Glutamatergic neuron (in vitro differentiated cells): ENCODE data around the gene HAT1. TPM values are rescaled to one million over a fixed set of nuclear protein-coding genes. Genes with fewer than 3 reads are reported as not detected.
A peak's percentile ranks its signal among the peaks of the same experiment; 100 is the strongest.

Experiments
- DNase-seq: peaks from one replicate; pipeline ENCODE4 v3.0.0; 2022
- H3K27ac Mint-ChIP-seq: one replicate; pipeline ENCODE4 v1.8.0; 2020; ENCODE audit warnings: mild to moderate bottlenecking, mixed read lengths, inconsistent platforms; ENCODE audit not compliant: unreplicated experiment
- H3K27me3 Mint-ChIP-seq: one replicate; pipeline ENCODE4 v1.8.0; 2020; ENCODE audit warnings: mild to moderate bottlenecking, moderate library complexity, mixed read lengths, inconsistent platforms; ENCODE audit not compliant: unreplicated experiment
- H3K36me3 Mint-ChIP-seq: one replicate; pipeline ENCODE4 v1.8.0; 2020; ENCODE audit warnings: mild to moderate bottlenecking, mixed read lengths, inconsistent platforms; ENCODE audit not compliant: unreplicated experiment
- H3K4me1 Mint-ChIP-seq: one replicate; pipeline ENCODE4 v1.8.0; 2020; ENCODE audit warnings: mild to moderate bottlenecking, low read depth, mixed read lengths, inconsistent platforms; ENCODE audit not compliant: unreplicated experiment
- H3K4me3 Mint-ChIP-seq: one replicate; pipeline ENCODE4 v1.8.0; 2020; ENCODE audit warnings: mild to moderate bottlenecking, mixed read lengths, inconsistent platforms; ENCODE audit not compliant: unreplicated experiment
- H3K9me3 Mint-ChIP-seq: one replicate; pipeline ENCODE4 v1.8.0; 2020; ENCODE audit warnings: mild to moderate bottlenecking, moderate library complexity, mixed read lengths, inconsistent platforms; ENCODE audit not compliant: unreplicated experiment
- total RNA-seq: library from RNA; stranded (reverse); fragmentation: NEBNext Ultra II Directional; extraction: Animal tissue kit (Norgen Biotek cat#: 25700); gene quantifications from one replicate; pipeline ENCODE4 v1.2.1, GENCODE V29; 2021; ENCODE audit not compliant: unreplicated experiment
- TF ChIP-seq, protein P1 (sequence below): fragments of 200-600 bp; sonication (generic); IDR thresholded peaks from one replicate; pipeline ENCODE4 v1.5.0; 2021; ENCODE audit not compliant: partially characterized antibody, unreplicated experiment

Gene HAT1
- total RNA-seq, 1 donor from 2014 or later: 19.9 TPM

DNA sequence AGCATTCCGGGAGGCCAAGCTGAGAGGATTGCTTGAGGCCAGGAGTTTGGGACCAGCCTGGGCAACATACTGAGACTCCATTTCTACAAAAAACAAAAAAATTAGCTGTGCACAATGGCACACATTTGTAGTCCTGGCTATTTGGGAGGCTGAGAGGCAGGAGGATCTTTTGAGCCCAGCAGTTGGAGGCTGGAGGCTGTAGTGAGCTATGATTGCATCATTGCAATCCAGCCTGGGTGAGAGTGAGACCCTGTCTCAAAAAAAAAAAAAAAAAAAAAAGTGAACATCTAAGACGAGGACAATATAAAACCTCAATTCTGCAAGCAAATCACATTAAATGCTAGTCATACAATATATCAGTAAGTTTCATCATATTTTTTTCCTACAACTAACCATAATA, 2.8 kb upstream of the HAT1 start:
- TF ChIP-seq, protein P1, sequence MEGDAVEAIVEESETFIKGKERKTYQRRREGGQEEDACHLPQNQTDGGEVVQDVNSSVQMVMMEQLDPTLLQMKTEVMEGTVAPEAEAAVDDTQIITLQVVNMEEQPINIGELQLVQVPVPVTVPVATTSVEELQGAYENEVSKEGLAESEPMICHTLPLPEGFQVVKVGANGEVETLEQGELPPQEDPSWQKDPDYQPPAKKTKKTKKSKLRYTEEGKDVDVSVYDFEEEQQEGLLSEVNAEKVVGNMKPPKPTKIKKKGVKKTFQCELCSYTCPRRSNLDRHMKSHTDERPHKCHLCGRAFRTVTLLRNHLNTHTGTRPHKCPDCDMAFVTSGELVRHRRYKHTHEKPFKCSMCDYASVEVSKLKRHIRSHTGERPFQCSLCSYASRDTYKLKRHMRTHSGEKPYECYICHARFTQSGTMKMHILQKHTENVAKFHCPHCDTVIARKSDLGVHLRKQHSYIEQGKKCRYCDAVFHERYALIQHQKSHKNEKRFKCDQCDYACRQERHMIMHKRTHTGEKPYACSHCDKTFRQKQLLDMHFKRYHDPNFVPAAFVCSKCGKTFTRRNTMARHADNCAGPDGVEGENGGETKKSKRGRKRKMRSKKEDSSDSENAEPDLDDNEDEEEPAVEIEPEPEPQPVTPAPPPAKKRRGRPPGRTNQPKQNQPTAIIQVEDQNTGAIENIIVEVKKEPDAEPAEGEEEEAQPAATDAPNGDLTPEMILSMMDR: no peak
- peaks cover 6% of the 10 kb centered on the region for H3K4me1 Mint-ChIP-seq
- no peak overlapping the region for H3K27ac Mint-ChIP-seq
- peaks cover 4% of the 10 kb centered on the region for H3K9me3 Mint-ChIP-seq
- no peaks in the 10 kb centered on the region for H3K36me3 Mint-ChIP-seq
- peaks cover 2% of the 10 kb centered on the region for H3K27me3 Mint-ChIP-seq
- no peak for DNase-seq
- no peak overlapping the region for H3K4me3 Mint-ChIP-seq

DNA sequence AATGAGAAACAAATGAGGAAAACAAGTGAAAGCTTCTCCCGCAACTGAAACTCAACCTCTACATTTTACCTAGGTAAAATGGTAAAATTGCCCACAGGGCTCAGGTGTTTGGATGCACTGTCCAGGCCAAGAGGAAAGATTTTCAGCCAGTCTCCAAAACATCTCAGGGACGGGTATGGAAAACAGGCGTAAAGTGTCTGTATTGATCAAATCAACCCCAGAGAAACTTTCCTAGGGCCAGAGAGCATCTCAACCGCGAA, 361 bp upstream of the HAT1 start:
- Mint-ChIP-seq H3K27ac (peak overlapping the region; percentile 93), H3K9me3 (peaks cover 4% of the 10 kb centered on the region), H3K4me1 (peaks cover 6% of the 10 kb centered on the region), H3K36me3 (no peaks in the 10 kb centered on the region), H3K27me3 (peaks cover 2% of the 10 kb centered on the region), H3K4me3 (peak overlapping the region; percentile 96)
- DNase-seq: no peak
- TF ChIP-seq, protein P1: no peak

DNA sequence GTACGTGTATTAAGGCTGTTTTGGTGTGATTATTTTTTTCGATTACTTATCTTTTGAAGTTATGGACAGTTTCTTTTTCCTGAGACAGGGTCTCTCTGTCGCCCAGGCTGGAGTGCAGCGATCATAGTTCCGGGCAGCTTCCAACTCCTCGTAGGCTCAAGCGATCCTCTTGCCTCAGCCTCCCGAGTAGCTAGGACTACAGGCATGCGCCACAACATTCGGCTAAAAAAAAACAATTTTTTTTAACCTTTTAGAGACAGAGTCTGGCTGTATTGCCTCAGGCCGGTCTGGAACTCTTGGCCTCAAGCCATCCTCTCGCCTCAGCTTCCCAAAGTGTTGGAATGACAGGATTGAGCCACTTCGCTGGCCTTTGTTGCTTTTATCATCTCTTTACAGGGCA, 945 bp downstream of the HAT1 start:
- Mint-ChIP-seq H3K4me3 (peak overlapping the region; percentile 96), H3K36me3 (no peaks in the 10 kb centered on the region), H3K27me3 (peaks cover 2% of the 10 kb centered on the region), H3K4me1 (peaks cover 6% of the 10 kb centered on the region), H3K27ac (peak overlapping the region; percentile 16), H3K9me3 (peaks cover 4% of the 10 kb centered on the region)
- DNase-seq: no peak
- TF ChIP-seq, protein P1: no peak

DNA sequence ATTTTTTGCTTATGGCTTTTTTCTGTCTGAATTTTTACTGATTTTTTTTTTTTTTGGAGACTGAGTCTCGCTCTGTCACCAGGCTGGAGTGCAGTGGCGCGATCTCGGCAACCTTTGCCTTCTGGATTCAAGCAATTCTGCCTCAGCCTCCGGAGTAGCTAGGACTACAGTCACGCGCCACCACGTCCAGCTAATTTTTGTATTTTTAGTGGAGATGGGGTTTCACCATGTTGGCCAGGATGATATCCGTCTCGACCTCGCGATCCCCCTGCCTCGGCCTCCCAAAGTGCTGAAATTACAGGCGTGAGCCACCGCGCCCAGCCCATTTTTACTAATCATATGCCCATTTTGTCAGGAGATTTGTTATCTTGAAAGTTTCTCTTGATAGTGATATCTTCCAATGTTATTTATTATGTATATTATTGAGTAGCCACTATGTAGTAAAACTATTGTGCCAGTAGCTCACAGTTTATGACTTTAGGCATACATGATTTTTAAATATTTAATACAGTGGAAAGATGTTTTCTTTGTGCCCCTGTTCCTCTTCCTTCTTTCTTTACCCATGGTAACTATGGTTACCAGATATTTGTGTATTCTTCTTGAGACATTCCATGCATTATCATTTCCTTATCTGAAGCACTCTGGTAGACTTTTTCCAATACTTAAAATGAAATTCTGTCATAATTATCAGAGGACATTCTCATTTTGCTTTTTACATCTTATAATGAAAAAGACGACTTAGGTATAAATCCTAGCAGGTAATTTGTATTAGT, 2.1 kb downstream of the HAT1 start:
- TF ChIP-seq, protein P1: no peak
- peaks cover 6% of the 10 kb centered on the region for H3K4me1 Mint-ChIP-seq
- H3K27ac Mint-ChIP-seq: no peak overlapping the region
- H3K27me3 Mint-ChIP-seq: peaks cover 2% of the 10 kb centered on the region
- peaks cover 4% of the 10 kb centered on the region for H3K9me3 Mint-ChIP-seq
- DNase-seq: no peak
- H3K4me3 Mint-ChIP-seq: no peak overlapping the region
- H3K36me3 Mint-ChIP-seq: no peaks in the 10 kb centered on the region

DNA sequence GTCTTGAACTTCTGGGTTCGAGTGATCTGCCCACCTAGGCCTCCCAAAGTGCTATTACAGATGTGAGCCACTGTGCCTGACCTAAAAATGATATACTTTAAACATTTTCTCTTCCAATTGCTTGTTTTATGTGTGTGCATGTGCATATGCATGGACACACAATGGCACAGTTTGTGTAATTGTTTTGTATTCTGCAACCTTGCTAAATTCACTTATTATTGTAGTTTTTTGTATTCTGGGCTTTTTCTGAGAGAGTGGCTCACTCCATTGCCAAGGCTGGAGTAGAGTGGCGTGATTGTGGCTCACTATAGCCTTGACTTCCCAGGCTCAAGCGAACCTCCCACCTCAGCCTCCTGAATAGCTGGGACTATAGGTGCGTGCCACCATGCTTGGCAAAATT, 8.1 kb downstream of the HAT1 start:
- H3K9me3 Mint-ChIP-seq: no peaks in the 10 kb centered on the region
- H3K4me1 Mint-ChIP-seq: no peaks in the 10 kb centered on the region
- no peak overlapping the region for H3K4me3 Mint-ChIP-seq
- no peak overlapping the region for H3K27ac Mint-ChIP-seq
- no peaks in the 10 kb centered on the region for H3K36me3 Mint-ChIP-seq
- TF ChIP-seq, protein P1: no peak
- H3K27me3 Mint-ChIP-seq: no peaks in the 10 kb centered on the region
- no peak for DNase-seq
